HCT116 (cell line): ENCODE results near the gene SPSB3. TPM values are rescaled to one million over a fixed set of nuclear protein-coding genes. Genes with fewer than 3 reads are reported as not detected.

Experiments
- ATAC-seq: fragments of 200-7000 bp; cut with Tn5 transposase; 2 replicates; pipeline ENCODE4 v1.9.1; 2020; ENCODE audit warnings: mild to moderate bottlenecking, moderate library complexity
- BruUV-seq: library from RNA; stranded (reverse); fragments of 400-500 nt; replicated peaks from 2 replicates; lab custom pipeline; 2021; lab: Mats Ljungman, UMichigan
- CTCF ChIA-PET: fragments of 300-600 bp; sonication (Branson Sonifier 250); formaldehyde crosslinking; loops from one replicate; lab custom pipeline; 2021; ENCODE audit warnings: antibody characterized with exemption; lab: Charles Lee
- POLR2A ChIA-PET: fragments of 300-600, 350-600 bp; sonication (Branson Sonifier 250); formaldehyde crosslinking; loops from one replicate; lab custom pipeline; 2021; ENCODE audit warnings: antibody characterized with exemption; lab: Charles Lee
- RAD21 ChIA-PET, 2 experiments: fragments of 300-600 bp; sonication (Branson Sonifier 250); formaldehyde crosslinking; loops; one replicate each; lab custom pipeline; 2023; ENCODE audit warnings: low total read pairs in 2 of 2; ENCODE audit not compliant: uncharacterized antibody in 2 of 2, unreplicated experiment in 2 of 2, low non-redundant PET in 1 of 2; lab: Charles Lee
- DNase-seq: peaks from one replicate; pipeline ENCODE4 v3.0.0-alpha.2; 2010; ENCODE audit warnings: low read depth, low spot score
- H2AFZ ChIP-seq: fragments of 200-600 bp; shearing (Covaris generic), sonication (generic); 2 replicates; pipeline ENCODE4 v1.6.1; 2017; ENCODE audit warnings: low read depth, mixed run types, mixed read lengths, antibody characterized with exemption, low read length; ENCODE audit not compliant: poor library complexity, severe bottlenecking
- H3K27ac ChIP-seq: 2 replicates; pipeline ENCODE4 v1.5.1; 2012; ENCODE audit warnings: low read depth, low read length
- H3K27me3 ChIP-seq: fragments of 200-600 bp; sonication (generic); 2 replicates; pipeline ENCODE4 v1.6.1; 2016; ENCODE audit warnings: mixed run types, low read length, mixed read lengths; ENCODE audit not compliant: insufficient read depth
- H3K36me3 ChIP-seq, 2 experiments: fragments of 200-500 bp in 1 of 2; fragments of 200-600 bp in 1 of 2; sonication (Bioruptor generic) in 1 of 2; sonication (generic) in 1 of 2; 2 replicates each; pipeline versions ENCODE4 v1.5.1 to v1.6.1; 2014 to 2016; ENCODE audit warnings: low read length in 2 of 2, inconsistent platforms in 1 of 2, mixed read lengths in 1 of 2, mixed run types in 1 of 2; ENCODE audit not compliant: insufficient read depth in 2 of 2, control insufficient read depth in 1 of 2
- H3K4me1 ChIP-seq, 2 experiments: fragments of 200-600 bp in 1 of 2; sonication (generic) in 1 of 2; 2 replicates each; pipeline versions ENCODE4 v1.5.1 to v1.6.1; 2012 to 2017; ENCODE audit warnings: low read length in 2 of 2, inconsistent platforms in 1 of 2, mild to moderate bottlenecking in 1 of 2, mixed read lengths in 1 of 2, mixed run types in 1 of 2, moderate library complexity in 1 of 2; ENCODE audit not compliant: insufficient read depth in 2 of 2, control insufficient read depth in 1 of 2
- H3K4me2 ChIP-seq: fragments of 200-600 bp; sonication (generic); 2 replicates; pipeline ENCODE4 v1.6.1; 2017; ENCODE audit warnings: mixed run types, low read length, mixed read lengths
- H3K4me3 ChIP-seq, 2 experiments: fragments of 200-600 bp in 1 of 2; sonication (generic) in 1 of 2; replicated peaks in 1 of 2; 2 replicates each; pipeline ENCODE4 v1.5.1; 2011 to 2016; ENCODE audit warnings: low read length in 2 of 2, control low read depth in 1 of 2, low read depth in 1 of 2, mild to moderate bottlenecking in 1 of 2, mixed read lengths in 1 of 2, mixed run types in 1 of 2
- H3K79me2 ChIP-seq: fragments of 200-600 bp; sonication (generic); 2 replicates; pipeline ENCODE4 v1.6.1; 2017; ENCODE audit warnings: mild to moderate bottlenecking, mixed run types, low read length, moderate library complexity, mixed read lengths; ENCODE audit not compliant: insufficient read depth
- H3K9ac ChIP-seq: fragments of 200-600 bp; sonication (generic); 2 replicates; pipeline ENCODE4 v1.6.1; 2016; ENCODE audit warnings: low read length, mixed read lengths
- H3K9me2 ChIP-seq: fragments of 200-600 bp; sonication (generic), shearing (Covaris generic); 2 replicates; pipeline ENCODE4 v1.6.1; 2017; ENCODE audit warnings: mixed run types, mild to moderate bottlenecking, moderate library complexity; ENCODE audit not compliant: insufficient read depth
- H3K9me3 ChIP-seq, 2 experiments: fragments of 200-500 bp in 1 of 2; fragments of 200-600 bp in 1 of 2; sonication (Bioruptor generic) in 1 of 2; sonication (generic) in 1 of 2; 2 replicates each; pipeline ENCODE4 v1.6.1; 2014 to 2017; ENCODE audit warnings: low read length in 2 of 2, mixed read lengths in 2 of 2, inconsistent platforms in 1 of 2, low read depth in 1 of 2, mild to moderate bottlenecking in 1 of 2, mixed run types in 1 of 2, moderate library complexity in 1 of 2; ENCODE audit not compliant: control insufficient read depth in 1 of 2, insufficient read depth in 1 of 2
- H4K20me1 ChIP-seq: fragments of 200-600 bp; sonication (generic), shearing (Covaris generic); 2 replicates; pipeline ENCODE4 v1.6.1; 2017; ENCODE audit warnings: mixed run types, mild to moderate bottlenecking, moderate library complexity; ENCODE audit not compliant: insufficient read depth
- CEBPB ChIP-seq: IDR thresholded peaks from 2 replicates; pipeline ENCODE4 v1.6.1; 2012; ENCODE audit warnings: low read depth
- MAX ChIP-seq: IDR thresholded peaks from 2 replicates; pipeline ENCODE4 v1.6.1; 2012
- POLR2AphosphoS5 ChIP-seq: IDR thresholded peaks from 2 replicates; pipeline ENCODE4 v1.6.1; 2011; ENCODE audit warnings: mild to moderate bottlenecking, low read depth, low read length, moderate library complexity
- RAD21 ChIP-seq: IDR thresholded peaks from 2 replicates; pipeline ENCODE4 v1.6.1; 2012; ENCODE audit warnings: low read depth, mild to moderate bottlenecking
- ZNF274 ChIP-seq: fragments of 200-500 bp; sonication (Bioruptor generic); IDR thresholded peaks from 2 replicates; pipeline ENCODE4 v1.6.1; 2014; ENCODE audit warnings: mild to moderate bottlenecking, low read depth, low read length, inconsistent platforms
- intact Hi-C: fragments of 100-400 bp; cut with micrococcal nuclease; formaldehyde crosslinking; loops from 2 replicates; pipeline ENCODE4 v1.10.0; 2022
- total RNA-seq: library from RNA; stranded (reverse); gene quantifications from one replicate; pipeline ENCODE4 v1.2.1, GENCODE V29; 2021; ENCODE audit not compliant: unreplicated experiment

Gene SPSB3
- total RNA-seq, 1 experiment from 2014 or later: 31.6 TPM

GRCh38 chr16:1780677-1781072, 1.7 kb downstream of the SPSB3 start:
- intact Hi-C loops: no loop called here
- TF ChIP-seq MAX (0 out of 2 replicates have a peak, but pooled peaks have one; percentile 14), CEBPB (no peak)
- ChIA-PET POLR2A (no interaction called here), CTCF (no interaction called here), RAD21 (no interaction called here)
- Histone ChIP-seq H3K9me2 (no peaks in the 10 kb centered on the region), H3K79me2 (peaks cover 33% of the 10 kb centered on the region), H2AFZ (no peak overlapping the region), H4K20me1 (no peaks in the 10 kb centered on the region), H3K4me2 (peak overlapping the region; percentile 97), H3K9ac (peak overlapping the region; percentile 88), H3K27ac (0 out of 2 replicates have a peak overlapping the region, but pooled peaks have one; percentile 78), H3K9me3 (no peaks in the 10 kb centered on the region), H3K4me3 (no peak overlapping the region), H3K36me3 (peaks cover 0 to 5% of the 10 kb centered on the region in 2 experiments; a peak in 3 of 4 replicates), H3K4me1 (peaks cover 0 to 22% of the 10 kb centered on the region in 2 experiments; a peak in 3 of 4 replicates), H3K27me3 (no peaks in the 10 kb centered on the region)
- no peak for ATAC-seq
- DNase-seq: no peak
- TSS peak; percentile 56 for BruUV-seq

GRCh38 chr16:1779741-1780676, 2.4 kb downstream of the SPSB3 start:
- peaks cover 0 to 22% of the 10 kb centered on the region in 2 experiments; a peak in 3 of 4 replicates for H3K4me1 ChIP-seq
- no peak overlapping the region for H2AFZ ChIP-seq
- POLR2A ChIA-PET: interaction anchor here (1.2 kb wide), 1 partner anchor 185 kb away, joined by 3 read pairs; the partner anchor contains the start of gene RPS2
- no peaks in the 10 kb centered on the region for H3K9me2 ChIP-seq
- TF ChIP-seq MAX: 0 out of 2 replicates have a peak, but pooled peaks have one; percentile 15
- peak; percentile 34; the same call in 1 of the 2 replicates for TF ChIP-seq POLR2AphosphoS5
- TF ChIP-seq ZNF274: no peak
- no peak for TF ChIP-seq RAD21
- H3K27me3 ChIP-seq: no peaks in the 10 kb centered on the region
- BruUV-seq: no TSS peak
- peak overlapping the region; percentile 34; the same call in 1 of the 2 replicates for H3K27ac ChIP-seq
- no peak overlapping the region for H3K9ac ChIP-seq
- no peak overlapping the region for H3K4me3 ChIP-seq
- CTCF ChIA-PET: no interaction called here
- ATAC-seq (no peak), DNase-seq (no peak)
- no peaks in the 10 kb centered on the region for H3K9me3 ChIP-seq
- H3K79me2 ChIP-seq: peaks cover 33% of the 10 kb centered on the region
- intact Hi-C loops: no loop called here
- RAD21 ChIA-PET: no interaction called here
- no peak overlapping the region for H3K4me2 ChIP-seq
- peaks cover 0 to 5% of the 10 kb centered on the region in 2 experiments; a peak in 3 of 4 replicates for H3K36me3 ChIP-seq
- H4K20me1 ChIP-seq: no peaks in the 10 kb centered on the region
